ENCODE data around the gene CFAP45. TPM values are rescaled to one million over a fixed set of nuclear protein-coding genes. Genes with fewer than 3 reads are reported as not detected.

CFAP45 gene
- total RNA-seq, 1 donor from 2014 or later = 0.17 TPM

Other genes with a start within 250 kb of the CFAP45 start
- not detected in 2 replicates for gene CRP, start 185.6 kb downstream of the CFAP45 start, total RNA-seq
- 29.0 and 47.6 TPM in 2 replicates for gene DUSP23, start 119.2 kb downstream of the CFAP45 start, total RNA-seq
- not detected in 2 replicates for gene FCRL6, start 97.8 kb downstream of the CFAP45 start, total RNA-seq
- not detected in 2 replicates for gene SLAMF8, start 73.3 kb downstream of the CFAP45 start, total RNA-seq
- gene VSIG8, start 37.5 kb downstream of the CFAP45 start, total RNA-seq = 0.09 TPM in 1 of 2 replicates, not detected in the other
- gene TAGLN2, start 25.3 kb upstream of the CFAP45 start, total RNA-seq = 276 and 348 TPM in 2 replicates
- not detected in 2 replicates for gene IGSF9, start 45.4 kb upstream of the CFAP45 start, total RNA-seq
- not detected in 2 replicates for gene SLAMF9, start 54.1 kb upstream of the CFAP45 start, total RNA-seq
- gene PIGM, start 131.8 kb upstream of the CFAP45 start, total RNA-seq = 2.6 and 3.5 TPM in 2 replicates
- gene KCNJ10, start 170.0 kb upstream of the CFAP45 start, total RNA-seq = not detected in 2 replicates
- not detected in 2 replicates for gene KCNJ9, start 181.4 kb upstream of the CFAP45 start, total RNA-seq
- 13.4 and 16.6 TPM in 2 replicates for gene IGSF8, start 198.5 kb upstream of the CFAP45 start, total RNA-seq
- gene ATP1A2, start 215.6 kb upstream of the CFAP45 start, total RNA-seq = not detected in 2 replicates

Data from dermis blood vessel endothelial cell (primary cell).